Endothelial cell (in vitro differentiated cells): Measurements from ENCODE around the gene CEP44. TPM values are rescaled to one million over a fixed set of nuclear protein-coding genes. Genes with fewer than 3 reads are reported as not detected.

Source experiments
- DNase-seq: peaks from one replicate; pipeline ENCODE4 v3.0.0; 2021; ENCODE audit warnings: low spot score
- H3K27ac Mint-ChIP-seq: one replicate; pipeline ENCODE4 v1.8.0; 2021; ENCODE audit warnings: mixed read lengths, inconsistent platforms; ENCODE audit not compliant: unreplicated experiment
- H3K27me3 Mint-ChIP-seq: one replicate; pipeline ENCODE4 v1.8.0; 2021; ENCODE audit warnings: mild to moderate bottlenecking, moderate library complexity, mixed read lengths, inconsistent platforms; ENCODE audit not compliant: unreplicated experiment
- H3K36me3 Mint-ChIP-seq: one replicate; pipeline ENCODE4 v1.8.0; 2021; ENCODE audit warnings: mild to moderate bottlenecking, low read depth, mixed read lengths, inconsistent platforms; ENCODE audit not compliant: unreplicated experiment
- H3K4me1 Mint-ChIP-seq: one replicate; pipeline ENCODE4 v1.8.0; 2021; ENCODE audit warnings: mild to moderate bottlenecking, mixed read lengths, inconsistent platforms; ENCODE audit not compliant: unreplicated experiment
- H3K4me3 Mint-ChIP-seq: one replicate; pipeline ENCODE4 v1.8.0; 2021; ENCODE audit warnings: mild to moderate bottlenecking, mixed read lengths, inconsistent platforms; ENCODE audit not compliant: unreplicated experiment
- H3K9me3 Mint-ChIP-seq: one replicate; pipeline ENCODE4 v1.8.0; 2021; ENCODE audit warnings: mixed read lengths, inconsistent platforms; ENCODE audit not compliant: unreplicated experiment
- CTCF ChIP-seq: fragments of 200-600 bp; sonication (generic); IDR thresholded peaks from one replicate; pipeline ENCODE4 v1.5.0; 2021; ENCODE audit warnings: antibody characterized with exemption; ENCODE audit not compliant: unreplicated experiment
- long read RNA-seq: library from polyadenylated mRNA; unstranded; transcript quantifications from one replicate; pipeline ENCODE4 v2.0.0, GENCODE V29; 2020; ENCODE audit not compliant: unreplicated experiment
- total RNA-seq: library from RNA; stranded (reverse); fragmentation: NEBNext Ultra II Directional; extraction: Animal tissue kit (Norgen Biotek cat#: 25700); gene quantifications from one replicate; pipeline ENCODE4 v1.2.1, GENCODE V29; 2021; ENCODE audit not compliant: unreplicated experiment

Gene CEP44
- total RNA-seq, result 9.5 TPM
- long read RNA-seq, partial matches to known transcripts, result 0 of 1 reads
- long read RNA-seq, other reads (novel, unspliced or antisense), result 1 of 1 reads

- Mint-ChIP-seq H3K4me3 (peak within 1 kb of the TSS; percentile 99), H3K27ac (peak within 1 kb of the TSS; percentile 100), H3K9me3 (no peaks in the 10 kb centered on the region), H3K4me1 (peaks cover 22% of the 10 kb centered on the region), H3K36me3 (no peaks in the 10 kb centered on the region), H3K27me3 (peaks cover 14% of the 10 kb centered on the region)
- DNase-seq, result peak; percentile 66
- TF ChIP-seq CTCF, result no peak
Observed at GRCh38 chr4:174283507-174284471, at the start of gene CEP44, which contains the start of gene FBXO8. TSS of gene CEP44 (plus strand) at chr4:174283911. CDS start at chr4:174299122, 15,211 bp downstream. TSS of gene FBXO8 (minus strand) at chr4:174283667. CDS start at chr4:174263092, 20,575 bp downstream.

- Mint-ChIP-seq H3K9me3 (no peaks in the 10 kb centered on the region), H3K4me3 (no peak overlapping the region), H3K27ac (no peak overlapping the region), H3K27me3 (no peaks in the 10 kb centered on the region), H3K36me3 (no peaks in the 10 kb centered on the region), H3K4me1 (peaks cover 6% of the 10 kb centered on the region)
- no peak for DNase-seq
- no peak for TF ChIP-seq CTCF
Observed at GRCh38 chr4:174236359-174236758, 47.4 kb upstream of the CEP44 start.

- Mint-ChIP-seq H3K4me3 (no peak overlapping the region), H3K27me3 (no peaks in the 10 kb centered on the region), H3K9me3 (no peaks in the 10 kb centered on the region), H3K36me3 (no peaks in the 10 kb centered on the region), H3K27ac (no peak overlapping the region), H3K4me1 (peaks cover 2% of the 10 kb centered on the region)
- TF ChIP-seq CTCF, result no peak
- DNase-seq, result no peak
Observed at GRCh38 chr4:174241162-174241561, 42.5 kb upstream of the CEP44 start.

- Mint-ChIP-seq H3K27ac (no peak overlapping the region), H3K4me3 (no peak overlapping the region), H3K9me3 (no peaks in the 10 kb centered on the region), H3K27me3 (peaks cover 2% of the 10 kb centered on the region), H3K4me1 (peaks cover 9% of the 10 kb centered on the region), H3K36me3 (no peaks in the 10 kb centered on the region)
- TF ChIP-seq CTCF, result no peak
- no peak for DNase-seq
Observed at GRCh38 chr4:174244441-174244840, 39.3 kb upstream of the CEP44 start.

GRCh38 chr4:174245714-174246113, 38.0 kb upstream of the CEP44 start:
- TF ChIP-seq CTCF, result no peak
- DNase-seq, result no peak
- H3K9me3 Mint-ChIP-seq, result no peaks in the 10 kb centered on the region
- no peak overlapping the region for H3K4me3 Mint-ChIP-seq
- H3K27me3 Mint-ChIP-seq, result peaks cover 2% of the 10 kb centered on the region
- H3K4me1 Mint-ChIP-seq, result peaks cover 9% of the 10 kb centered on the region
- H3K27ac Mint-ChIP-seq, result no peak overlapping the region
- no peaks in the 10 kb centered on the region for H3K36me3 Mint-ChIP-seq
